ENCODE measurements around the gene SLC22A16.
A peak's percentile ranks its signal among the peaks of the same experiment; 100 is the strongest.

Gene SLC22A16

GRCh38 chr6:110447761-110448160 is 28.7 kb downstream of the SLC22A16 start:
- no peak for DNase-seq (ENCODE audit: low spot score)

GRCh38 chr6:110446405-110446804 is 30.0 kb downstream of the SLC22A16 start:
- no peak for DNase-seq (ENCODE audit: low spot score)

GRCh38 chr6:110440026-110440425 is 36.4 kb downstream of the SLC22A16 start:
- no peak for DNase-seq (ENCODE audit: low spot score)

GRCh38 chr6:110439356-110439755 is 37.1 kb downstream of the SLC22A16 start:
- DNase-seq (ENCODE audit: low spot score): no peak

- DNase-seq (ENCODE audit: low spot score): no peak
These were observed 41.3 kb downstream of the SLC22A16 start for GRCh38 chr6:110434961-110435602.

GRCh38 chr6:110432285-110432900 is 44.0 kb downstream of the SLC22A16 start:
- no peak for DNase-seq (ENCODE audit: low spot score)

GRCh38 chr6:110430741-110431140 is 45.7 kb downstream of the SLC22A16 start:
- no peak for DNase-seq (ENCODE audit: low spot score)

GRCh38 chr6:110430236-110430635 is 46.2 kb downstream of the SLC22A16 start:
- DNase-seq (ENCODE audit: low spot score): no peak

GRCh38 chr6:110428153-110428552 is 48.3 kb downstream of the SLC22A16 start:
- DNase-seq (ENCODE audit: low spot score): no peak

- no peak for DNase-seq (ENCODE audit: low spot score)
These were observed 50.6 kb downstream of the SLC22A16 start for GRCh38 chr6:110425816-110426215.

GRCh38 chr6:110422444-110422822 is 54.0 kb downstream of the SLC22A16 start:
- no peak for DNase-seq (ENCODE audit: low spot score)

GRCh38 chr6:110421749-110422443 is 54.5 kb downstream of the SLC22A16 start:
- no peak for DNase-seq (ENCODE audit: low spot score)

- DNase-seq (ENCODE audit: low spot score): no peak
These were observed 57.2 kb downstream of the SLC22A16 start for GRCh38 chr6:110419028-110419739.

- DNase-seq (ENCODE audit: low spot score): no peak
These were observed 57.8 kb downstream of the SLC22A16 start for GRCh38 chr6:110418594-110418993.

GRCh38 chr6:110415086-110415916 is 61.1 kb downstream of the SLC22A16 start, which contains the start of gene DDO:
DDO (minus strand) TSS chr6:110415575; CDS start chr6:110413462, 2,113 bp downstream.
- peak; percentile 30 for DNase-seq (ENCODE audit: low spot score)

- DNase-seq (ENCODE audit: low spot score): no peak
These were observed 61.7 kb downstream of the SLC22A16 start for GRCh38 chr6:110414669-110415068.

GRCh38 chr6:110412360-110412759 is 64.1 kb downstream of the SLC22A16 start:
- DNase-seq (ENCODE audit: low spot score): no peak

GRCh38 chr6:110410511-110410910 is 65.9 kb downstream of the SLC22A16 start:
- DNase-seq (ENCODE audit: low spot score): no peak

- no peak for DNase-seq (ENCODE audit: low spot score)
These were observed 66.6 kb downstream of the SLC22A16 start for GRCh38 chr6:110409794-110410193.

- no peak for DNase-seq (ENCODE audit: low spot score)
These were observed 67.5 kb downstream of the SLC22A16 start for GRCh38 chr6:110408901-110409300.

GRCh38 chr6:110404607-110405006 is 71.8 kb downstream of the SLC22A16 start:
- no peak for DNase-seq (ENCODE audit: low spot score)
